ENCODE data around the gene ADAMTS8. TPM values are rescaled to one million over a fixed set of nuclear protein-coding genes. Genes with fewer than 3 reads are reported as not detected.

ADAMTS8 gene
- total RNA-seq, 1 experiment from 2014 or later: not detected

GRCh38 chr11:130473795-130474377 is 45.5 kb upstream of the ADAMTS8 start:
- Histone ChIP-seq H3K4me1 (ENCODE audit: insufficient read depth, low read length) (peaks cover 16% of the 10 kb centered on the region), H3K9me3 (ENCODE audit: low read length) (no peaks in the 10 kb centered on the region), H3K9ac (ENCODE audit: low read length) (no peak overlapping the region), H3K79me2 (ENCODE audit: low read length) (no peaks in the 10 kb centered on the region), H3K36me3 (ENCODE audit: low read depth, low read length) (peaks cover 20% of the 10 kb centered on the region), H3K4me2 (ENCODE audit: low read length) (no peak overlapping the region), H2AFZ (ENCODE audit: low read length) (no peak overlapping the region), H3F3A (ENCODE audit: low read length, unreplicated experiment) (no peaks in the 10 kb centered on the region), H4K20me1 (ENCODE audit: low read length) (no peaks in the 10 kb centered on the region), H3K27me3 (ENCODE audit: low read length) (no peaks in the 10 kb centered on the region), H3K4me3 (ENCODE audit: low read length) (no peak overlapping the region), H3K27ac (ENCODE audit: low read length) (no peak overlapping the region), H3K9me2 (replicated peaks; ENCODE audit: low read length) (no peaks in the 10 kb centered on the region)
- ATAC-seq: no peak
- TF ChIP-seq CTCF (conservative IDR thresholded peaks at IDR 0.05; ENCODE audit: low read depth, low read length): no peak
- TF ChIP-seq EZH2 (IDR thresholded peaks at IDR 0.05; ENCODE audit: low read length, unreplicated experiment): no peak
- TF ChIP-seq EZH2phosphoT487 (IDR thresholded peaks at IDR 0.05; ENCODE audit: borderline replicate concordance, low read length): no peak
- intact Hi-C loops (cut with micrococcal nuclease): no loop called here
- ChIA-PET CTCF (no interaction called here), POLR2A (ENCODE audit: unreplicated experiment) (no interaction called here)
- no TSS peak for BruUV-seq (replicated peaks)
- DNase-seq: no peak

DNA sequence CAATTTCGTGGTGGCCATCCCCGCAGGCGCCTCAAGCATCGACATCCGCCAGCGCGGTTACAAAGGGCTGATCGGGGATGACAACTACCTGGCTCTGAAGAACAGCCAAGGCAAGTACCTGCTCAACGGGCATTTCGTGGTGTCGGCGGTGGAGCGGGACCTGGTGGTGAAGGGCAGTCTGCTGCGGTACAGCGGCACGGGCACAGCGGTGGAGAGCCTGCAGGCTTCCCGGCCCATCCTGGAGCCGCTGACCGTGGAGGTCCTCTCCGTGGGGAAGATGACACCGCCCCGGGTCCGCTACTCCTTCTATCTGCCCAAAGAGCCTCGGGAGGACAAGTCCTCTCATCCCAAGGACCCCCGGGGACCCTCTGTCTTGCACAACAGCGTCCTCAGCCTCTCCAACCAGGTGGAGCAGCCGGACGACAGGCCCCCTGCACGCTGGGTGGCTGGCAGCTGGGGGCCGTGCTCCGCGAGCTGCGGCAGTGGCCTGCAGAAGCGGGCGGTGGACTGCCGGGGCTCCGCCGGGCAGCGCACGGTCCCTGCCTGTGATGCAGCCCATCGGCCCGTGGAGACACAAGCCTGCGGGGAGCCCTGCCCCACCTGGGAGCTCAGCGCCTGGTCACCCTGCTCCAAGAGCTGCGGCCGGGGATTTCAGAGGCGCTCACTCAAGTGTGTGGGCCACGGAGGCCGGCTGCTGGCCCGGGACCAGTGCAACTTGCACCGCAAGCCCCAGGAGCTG is 44.8 kb upstream of the ADAMTS8 start:
- no peaks in the 10 kb centered on the region for H3K79me2 ChIP-seq (ENCODE audit: low read length)
- H3K4me3 ChIP-seq (ENCODE audit: low read length): no peak overlapping the region
- H3K9me3 ChIP-seq (ENCODE audit: low read length): no peaks in the 10 kb centered on the region
- TF ChIP-seq CTCF (conservative IDR thresholded peaks at IDR 0.05; ENCODE audit: low read depth, low read length) (no peak), EZH2 (IDR thresholded peaks at IDR 0.05; ENCODE audit: low read length, unreplicated experiment) (no peak)
- peaks cover 10% of the 10 kb centered on the region for H3K4me1 ChIP-seq (ENCODE audit: insufficient read depth, low read length)
- POLR2A ChIA-PET (ENCODE audit: unreplicated experiment): no interaction called here
- H3F3A ChIP-seq (ENCODE audit: low read length, unreplicated experiment): no peaks in the 10 kb centered on the region
- no peak overlapping the region for H3K9ac ChIP-seq (ENCODE audit: low read length)
- CTCF ChIA-PET: no interaction called here
- DNase-seq: no peak
- no peak overlapping the region for H2AFZ ChIP-seq (ENCODE audit: low read length)
- H3K27ac ChIP-seq (ENCODE audit: low read length): no peak overlapping the region
- intact Hi-C loops (cut with micrococcal nuclease): no loop called here
- peaks cover 20% of the 10 kb centered on the region for H3K36me3 ChIP-seq (ENCODE audit: low read depth, low read length)
- no TSS peak for BruUV-seq (replicated peaks)
- H3K9me2 ChIP-seq (replicated peaks; ENCODE audit: low read length): no peaks in the 10 kb centered on the region
- no peaks in the 10 kb centered on the region for H4K20me1 ChIP-seq (ENCODE audit: low read length)
- no peak for ATAC-seq
- H3K27me3 ChIP-seq (ENCODE audit: low read length): no peaks in the 10 kb centered on the region
- no peak overlapping the region for H3K4me2 ChIP-seq (ENCODE audit: low read length)

DNA sequence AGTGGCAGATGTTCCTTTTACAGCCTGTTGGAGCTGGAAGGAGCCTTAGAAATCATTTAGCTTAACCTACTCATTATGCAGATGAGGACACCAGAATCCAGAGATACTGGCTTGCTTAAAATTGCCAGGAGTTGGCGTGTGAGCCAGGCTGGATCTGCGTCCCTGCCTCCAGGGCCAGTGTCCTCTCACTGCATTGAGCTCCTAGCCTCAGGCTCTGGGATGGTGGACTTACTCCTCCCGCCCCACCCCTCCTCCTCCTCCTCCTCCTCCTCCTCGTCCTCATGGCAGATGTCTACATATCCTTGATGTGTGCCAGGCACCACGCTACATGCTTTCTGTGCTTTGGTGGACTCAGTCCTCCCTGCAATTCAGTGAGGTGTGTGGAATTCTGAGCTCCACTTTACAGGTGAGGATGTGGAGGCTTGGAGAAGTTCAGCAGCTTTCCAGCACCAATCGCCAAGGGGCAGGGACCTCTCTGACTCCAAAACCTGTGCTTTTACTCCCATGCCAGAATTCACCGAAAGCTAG is 44.1 kb upstream of the ADAMTS8 start:
- H3K79me2 ChIP-seq (ENCODE audit: low read length): no peaks in the 10 kb centered on the region
- POLR2A ChIA-PET (ENCODE audit: unreplicated experiment): no interaction called here
- H3K27ac ChIP-seq (ENCODE audit: low read length): no peak overlapping the region
- no peak overlapping the region for H3K4me2 ChIP-seq (ENCODE audit: low read length)
- no peak overlapping the region for H2AFZ ChIP-seq (ENCODE audit: low read length)
- CTCF ChIA-PET: no interaction called here
- no peak for TF ChIP-seq EZH2 (IDR thresholded peaks at IDR 0.05; ENCODE audit: low read length, unreplicated experiment)
- ATAC-seq: no peak
- peaks cover 20% of the 10 kb centered on the region for H3K36me3 ChIP-seq (ENCODE audit: low read depth, low read length)
- H3K9me3 ChIP-seq (ENCODE audit: low read length): no peaks in the 10 kb centered on the region
- H3K9ac ChIP-seq (ENCODE audit: low read length): no peak overlapping the region
- H3K4me3 ChIP-seq (ENCODE audit: low read length): no peak overlapping the region
- no peaks in the 10 kb centered on the region for H3K9me2 ChIP-seq (replicated peaks; ENCODE audit: low read length)
- H3K27me3 ChIP-seq (ENCODE audit: low read length): no peaks in the 10 kb centered on the region
- peaks cover 2% of the 10 kb centered on the region for H3K4me1 ChIP-seq (ENCODE audit: insufficient read depth, low read length)
- BruUV-seq (replicated peaks): no TSS peak
- DNase-seq: no peak
- H3F3A ChIP-seq (ENCODE audit: low read length, unreplicated experiment): no peaks in the 10 kb centered on the region
- no peaks in the 10 kb centered on the region for H4K20me1 ChIP-seq (ENCODE audit: low read length)
- intact Hi-C loops (cut with micrococcal nuclease): no loop called here

Data from PC-3 (cell line).